GM13976 (cell line): ENCODE data around the gene MAN2A2.

Source experiments
- DNase-seq: peaks from one replicate; pipeline ENCODE4 v3.0.0; 2012; ENCODE audit warnings: low spot score
- in situ Hi-C: fragments of 300-500 bp; cut with MboI; formaldehyde crosslinking; loops from one replicate; pipeline ENCODE4 v1.12.0; 2022; ENCODE audit warnings: low sequenced_read_pairs, mixed read lengths, inconsistent platforms; ENCODE audit not compliant: unreplicated experiment
- TF ChIP-seq, protein P1 (sequence below): IDR thresholded peaks from 2 replicates; pipeline ENCODE4 v1.5.1; 2012; ENCODE audit warnings: borderline replicate concordance, mild to moderate bottlenecking; ENCODE audit not compliant: insufficient read depth; ENCODE audit errors: extremely low read depth, missing control alignments, control extremely low read depth

Gene MAN2A2

DNA sequence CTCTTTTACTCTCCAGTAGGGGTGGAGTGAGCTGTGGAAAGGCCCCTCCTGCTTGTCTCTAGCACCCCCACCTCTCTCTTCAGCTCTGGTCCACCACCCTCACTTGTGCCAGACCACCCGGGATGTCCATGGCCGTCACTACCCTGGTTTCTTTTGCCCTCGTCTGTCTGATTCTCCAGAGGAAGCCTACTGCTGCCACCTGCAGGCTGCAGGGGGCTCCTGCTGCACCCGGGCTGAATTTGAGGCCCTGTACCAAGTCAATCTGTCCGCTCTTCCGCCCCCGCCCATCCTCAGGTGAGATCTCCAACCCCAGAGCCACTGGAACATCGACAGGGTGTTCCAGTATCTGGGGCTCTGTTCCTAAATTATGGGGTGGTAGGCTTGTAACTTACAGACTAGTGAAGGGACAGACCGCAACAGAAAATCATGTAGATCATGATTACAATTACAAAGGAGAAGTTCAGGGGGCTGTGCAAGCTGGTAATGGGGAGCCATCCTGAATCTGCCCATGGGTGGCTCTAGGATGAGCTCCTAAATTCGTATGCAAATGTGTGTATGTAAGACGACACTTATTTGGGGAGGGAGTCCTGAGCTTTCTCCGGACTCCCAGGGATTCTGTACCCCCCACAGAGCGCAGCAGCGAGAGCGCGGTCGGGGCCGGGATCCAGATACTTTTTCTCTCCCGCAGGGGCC lies 31.3 kb downstream of the MAN2A2 start:
- peak; percentile 86 for DNase-seq
- in situ Hi-C loops = no loop called here
- TF ChIP-seq, protein P1, sequence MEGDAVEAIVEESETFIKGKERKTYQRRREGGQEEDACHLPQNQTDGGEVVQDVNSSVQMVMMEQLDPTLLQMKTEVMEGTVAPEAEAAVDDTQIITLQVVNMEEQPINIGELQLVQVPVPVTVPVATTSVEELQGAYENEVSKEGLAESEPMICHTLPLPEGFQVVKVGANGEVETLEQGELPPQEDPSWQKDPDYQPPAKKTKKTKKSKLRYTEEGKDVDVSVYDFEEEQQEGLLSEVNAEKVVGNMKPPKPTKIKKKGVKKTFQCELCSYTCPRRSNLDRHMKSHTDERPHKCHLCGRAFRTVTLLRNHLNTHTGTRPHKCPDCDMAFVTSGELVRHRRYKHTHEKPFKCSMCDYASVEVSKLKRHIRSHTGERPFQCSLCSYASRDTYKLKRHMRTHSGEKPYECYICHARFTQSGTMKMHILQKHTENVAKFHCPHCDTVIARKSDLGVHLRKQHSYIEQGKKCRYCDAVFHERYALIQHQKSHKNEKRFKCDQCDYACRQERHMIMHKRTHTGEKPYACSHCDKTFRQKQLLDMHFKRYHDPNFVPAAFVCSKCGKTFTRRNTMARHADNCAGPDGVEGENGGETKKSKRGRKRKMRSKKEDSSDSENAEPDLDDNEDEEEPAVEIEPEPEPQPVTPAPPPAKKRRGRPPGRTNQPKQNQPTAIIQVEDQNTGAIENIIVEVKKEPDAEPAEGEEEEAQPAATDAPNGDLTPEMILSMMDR = peak; percentile 99

DNA sequence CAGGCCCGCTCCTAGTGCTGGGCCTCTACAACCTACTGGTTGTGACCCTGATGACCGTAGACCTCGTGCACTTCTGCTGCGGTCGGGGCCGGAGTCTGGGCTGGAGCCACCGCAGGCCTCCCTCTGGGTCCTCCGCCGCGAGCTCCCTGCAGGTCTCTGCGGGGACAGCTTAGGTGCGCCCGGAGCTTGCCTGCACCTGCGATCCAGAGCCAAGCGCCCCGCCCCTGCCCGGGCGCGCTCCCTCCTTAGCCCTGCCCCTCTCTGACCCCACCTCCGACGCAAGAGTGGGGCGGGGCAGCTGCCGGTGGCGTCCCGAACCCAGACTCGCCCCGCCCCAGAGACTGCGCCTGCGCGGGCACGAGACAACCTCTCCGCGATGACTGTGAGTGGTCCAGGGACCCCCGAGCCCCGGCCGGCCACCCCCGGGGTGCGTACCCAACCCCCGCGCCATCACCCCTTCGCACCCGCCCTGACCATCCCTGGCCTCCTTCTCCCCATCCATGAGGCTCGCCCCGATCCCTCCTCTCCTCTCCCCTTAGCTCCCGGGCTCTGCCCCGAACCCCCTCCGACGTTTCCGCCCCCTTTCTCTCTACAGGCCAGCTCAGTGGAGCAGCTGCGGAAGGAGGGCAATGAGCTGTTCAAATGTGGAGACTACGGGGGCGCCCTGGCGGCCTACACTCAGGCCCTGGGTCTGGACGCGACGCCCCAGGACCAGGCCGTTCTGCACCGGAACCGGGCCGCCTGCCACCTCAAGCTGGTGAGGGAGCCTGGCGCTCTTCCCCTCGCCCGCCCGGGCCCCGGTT lies 32.0 kb downstream of the MAN2A2 start, which contains the start of gene UNC45A:
Gene UNC45A (plus strand): TSS at position 337 of the 803 bp plus-strand sequence. CDS start 40 bp downstream, at position 377.
- TF ChIP-seq, protein P1 = no peak
- in situ Hi-C loops = no loop called here
- peak; percentile 99 for DNase-seq

DNA sequence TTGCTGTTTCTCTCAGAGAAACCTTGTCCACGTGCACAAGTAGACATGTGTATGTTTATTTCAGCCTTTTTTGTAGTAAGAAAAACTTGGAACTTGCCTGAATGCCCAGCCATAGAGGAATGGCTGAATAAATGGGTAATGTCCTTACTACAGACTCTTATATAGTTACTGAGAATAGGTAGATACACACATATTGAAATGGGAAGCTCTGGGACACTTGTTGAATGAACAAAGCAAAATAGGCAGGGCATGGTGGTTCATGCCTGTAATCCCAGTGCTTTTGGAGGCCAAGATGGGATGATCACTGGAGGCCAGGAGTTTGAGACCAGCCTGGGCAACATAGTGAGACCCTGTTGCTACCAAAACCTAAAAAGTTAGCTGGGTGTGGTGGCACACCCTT lies 33.7 kb downstream of the MAN2A2 start:
- in situ Hi-C loops = no loop called here
- no peak for DNase-seq
- TF ChIP-seq, protein P1 = no peak

DNA sequence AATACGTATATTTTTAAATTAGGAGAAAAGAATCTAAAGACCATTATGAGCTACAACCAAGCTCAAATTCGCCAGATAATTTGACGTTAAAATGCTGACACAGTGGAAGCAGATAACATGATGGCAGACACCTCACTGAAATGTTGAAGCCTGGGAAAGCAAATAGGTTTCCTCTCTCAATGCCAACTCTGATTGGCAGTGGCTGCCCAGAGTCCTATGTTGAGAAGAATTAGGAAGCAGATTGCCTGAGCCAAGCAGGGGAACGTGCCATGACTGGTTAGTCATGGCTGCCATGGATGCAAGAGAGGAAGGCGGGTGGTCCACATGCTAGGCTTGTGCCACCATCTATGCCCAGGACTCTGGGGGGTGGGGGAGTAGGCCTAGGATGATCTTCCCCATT lies 35.2 kb downstream of the MAN2A2 start:
- in situ Hi-C loops = no loop called here
- DNase-seq = no peak
- TF ChIP-seq, protein P1 = no peak

DNA sequence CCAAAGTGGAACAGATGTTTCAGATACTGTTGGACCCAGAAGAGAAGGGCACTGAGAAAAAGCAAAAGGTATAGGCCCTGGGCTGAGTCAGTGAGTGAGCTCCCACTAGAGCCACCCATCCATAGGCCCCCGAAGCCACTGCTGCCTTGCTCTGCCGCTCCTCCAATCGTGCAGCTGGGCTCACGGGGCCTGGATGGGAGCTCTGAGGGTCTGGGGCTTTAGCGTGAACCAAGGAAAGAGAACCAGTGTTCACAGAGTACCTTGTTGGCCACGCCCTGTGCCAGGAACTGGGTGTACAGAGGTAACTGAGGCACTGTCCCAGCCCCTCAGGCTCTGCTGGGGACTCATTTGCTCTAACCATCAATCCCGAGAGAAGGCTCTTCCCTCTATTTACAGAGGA lies 36.7 kb downstream of the MAN2A2 start:
- no peak for DNase-seq
- in situ Hi-C loops = no loop called here
- TF ChIP-seq, protein P1 = no peak

DNA sequence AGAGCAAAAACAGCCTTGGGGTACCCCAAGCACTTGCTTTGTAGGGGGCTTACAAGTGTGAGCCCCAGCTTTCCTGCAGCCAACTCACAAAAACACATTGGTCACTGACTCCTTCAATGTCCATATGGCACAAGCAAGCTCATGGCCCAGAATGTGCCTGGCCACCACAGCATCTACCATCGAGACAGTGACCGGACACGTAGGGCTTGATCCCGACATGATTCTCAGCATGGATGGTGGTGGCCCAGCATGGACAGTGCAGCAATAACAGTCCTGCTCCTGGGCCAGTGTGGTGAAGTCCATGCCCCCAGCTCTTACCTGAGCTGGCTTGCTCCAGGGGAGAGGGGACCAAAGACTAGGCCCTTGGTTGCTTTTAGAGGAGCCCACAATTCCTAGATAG lies 37.9 kb downstream of the MAN2A2 start:
- TF ChIP-seq, protein P1 = no peak
- DNase-seq = no peak
- in situ Hi-C loops = no loop called here
